ENCODE data around the gene LARP6. TPM values are rescaled to one million over a fixed set of nuclear protein-coding genes. Genes with fewer than 3 reads are reported as not detected.
A peak's percentile ranks its signal among the peaks of the same experiment; 100 is the strongest.
"Not testable (repeated sequence)": the region's sequence is repeated elsewhere in the genome, so short reads cannot be mapped to it uniquely, and the experiment has no call there.

Gene LARP6
- total RNA-seq, 4 donors from 2014 or later: 11.9 to 59.4 (median 28.8) TPM

- intact Hi-C loops (cut with DNase I; ENCODE audit: low total_unique reads): no loop called here
- peaks cover 0 to 3% of the 10 kb centered on the region in 2 donors for H3K4me1 ChIP-seq
- H3K36me3 ChIP-seq: no peaks in the 10 kb centered on the region
- peak; percentile 49 to 72 (median 64) for TF ChIP-seq CTCF (IDR thresholded peaks at IDR 0.05)
- no peak for TF ChIP-seq POLR2A (IDR thresholded peaks at IDR 0.05)
- H3K9me3 ChIP-seq: no peaks in the 10 kb centered on the region
- DNase-seq: no peak
- no peaks in the 10 kb centered on the region for H3K27me3 ChIP-seq
- no peak overlapping the region for H3K27ac ChIP-seq
- no peak overlapping the region for H3K4me3 ChIP-seq
Observed at GRCh38 chr15:70875001-70875782, 21.2 kb upstream of the LARP6 start.

GRCh38 chr15:70873232-70874054 lies 19.5 kb upstream of the LARP6 start:
- no peak for TF ChIP-seq CTCF (IDR thresholded peaks at IDR 0.05)
- TF ChIP-seq POLR2A (IDR thresholded peaks at IDR 0.05): no peak
- H3K36me3 ChIP-seq: no peaks in the 10 kb centered on the region
- no peaks in the 10 kb centered on the region for H3K27me3 ChIP-seq
- H3K9me3 ChIP-seq: no peaks in the 10 kb centered on the region
- intact Hi-C loops (cut with DNase I; ENCODE audit: low total_unique reads): no loop called here
- H3K4me1 ChIP-seq: peaks cover 0 to 8% of the 10 kb centered on the region in 2 donors
- no peak for DNase-seq
- no peak overlapping the region for H3K27ac ChIP-seq
- no peak overlapping the region for H3K4me3 ChIP-seq

GRCh38 chr15:70871490-70871889 lies 17.5 kb upstream of the LARP6 start:
- intact Hi-C loops (cut with DNase I; ENCODE audit: low total_unique reads); H3K4me1 ChIP-seq: not testable (repeated sequence)

GRCh38 chr15:70870051-70870450 lies 16.1 kb upstream of the LARP6 start:
- no peak overlapping the region for H3K4me3 ChIP-seq
- intact Hi-C loops (cut with DNase I; ENCODE audit: low total_unique reads): no loop called here
- no peaks in the 10 kb centered on the region for H3K9me3 ChIP-seq
- peaks cover 0 to 8% of the 10 kb centered on the region in 2 donors for H3K4me1 ChIP-seq
- no peaks in the 10 kb centered on the region for H3K27me3 ChIP-seq
- peak overlapping the region; percentile 7 to 36 for H3K27ac ChIP-seq
- DNase-seq: no peak
- H3K36me3 ChIP-seq: no peaks in the 10 kb centered on the region
- TF ChIP-seq CTCF (IDR thresholded peaks at IDR 0.05) (no peak), POLR2A (IDR thresholded peaks at IDR 0.05) (no peak)

More at GRCh38 chr15:70871490-70871889, 17.5 kb upstream of the LARP6 start:
- not testable (repeated sequence) for H3K36me3 ChIP-seq, H3K27ac ChIP-seq, DNase-seq, H3K4me3 ChIP-seq, H3K27me3 ChIP-seq, H3K9me3 ChIP-seq

GRCh38 chr15:70869346-70869745 lies 15.4 kb upstream of the LARP6 start:
- Histone ChIP-seq H3K27ac (peak overlapping the region; percentile 7 to 36), H3K9me3 (no peaks in the 10 kb centered on the region), H3K27me3 (no peaks in the 10 kb centered on the region), H3K4me3 (no peak overlapping the region), H3K36me3 (no peaks in the 10 kb centered on the region), H3K4me1 (peaks cover 0 to 8% of the 10 kb centered on the region in 2 donors)
- DNase-seq: no peak
- intact Hi-C loops (cut with DNase I; ENCODE audit: low total_unique reads): no loop called here
- no peak for TF ChIP-seq POLR2A (IDR thresholded peaks at IDR 0.05)
- TF ChIP-seq CTCF (IDR thresholded peaks at IDR 0.05): no peak
